ENCODE results near the gene RANBP1.

DNA sequence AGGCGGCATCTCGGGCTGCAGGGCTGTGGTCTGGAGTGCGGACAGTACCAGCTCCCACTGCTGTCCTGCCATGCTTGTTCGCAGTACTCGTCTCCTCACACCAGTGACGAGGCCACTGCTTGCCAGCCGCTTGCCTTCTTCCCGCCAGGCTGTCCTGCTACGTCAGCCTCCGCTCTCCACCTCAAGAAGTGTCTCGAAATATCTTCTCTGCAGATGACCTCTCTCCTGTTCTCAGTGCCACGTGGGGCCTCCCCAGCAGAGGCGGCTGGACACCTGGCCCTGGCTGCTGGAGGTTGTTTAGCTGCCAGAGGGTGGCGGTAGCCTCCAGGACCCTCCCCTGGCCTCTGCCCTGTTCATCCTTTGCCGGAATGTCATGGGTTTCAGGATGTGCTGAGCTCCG is 38.0 kb downstream of the RANBP1 start:
- TF ChIP-seq GATA3 (IDR thresholded peaks at IDR 0.05; ENCODE audit: low read depth, low read length) (no peak), GATA2 (IDR thresholded peaks at IDR 0.05; ENCODE audit: low read depth, low read length) (no peak)

All from SH-SY5Y (cell line).